MG63 (cell line): ENCODE data around the gene CHD5. TPM values are rescaled to one million over a fixed set of nuclear protein-coding genes. Genes with fewer than 3 reads are reported as not detected.

Experiments used
- DNase-seq: peaks from one replicate; pipeline ENCODE4 v3.0.0-alpha.2; 2020
- H3K27me3 ChIP-seq: fragments of 250-450 bp; sonication (Bioruptor Pico); 2 replicates; pipeline ENCODE4 v1.5.1; 2020; ENCODE audit warnings: mild to moderate bottlenecking, moderate library complexity
- H3K36me3 ChIP-seq: fragments of 250-450 bp; sonication (Bioruptor Pico); 2 replicates; pipeline ENCODE4 v1.5.1; 2020; ENCODE audit warnings: mild to moderate bottlenecking, moderate library complexity
- H3K4me3 ChIP-seq: fragments of 250-450 bp; sonication (Bioruptor Pico); 2 replicates; pipeline ENCODE4 v1.5.1; 2020; ENCODE audit warnings: mild to moderate bottlenecking, moderate library complexity
- H3K9me3 ChIP-seq: fragments of 250-450 bp; sonication (Bioruptor Pico); 2 replicates; pipeline ENCODE4 v1.5.1; 2020; ENCODE audit warnings: mild to moderate bottlenecking, moderate library complexity
- total RNA-seq: library from RNA; depleted of rRNA; stranded (reverse); fragments of >200 nt; shearing (Covaris generic); gene quantifications from 2 replicates; pipeline ENCODE4 v1.2.3, GENCODE V29; 2014; ENCODE audit warnings: low replicate concordance

CHD5 gene
- total RNA-seq, 1 experiment from 2014 or later, result 0.23 TPM

GRCh38 chr1:6150006-6150938 lies 29.8 kb downstream of the CHD5 start:
- H3K4me3 ChIP-seq, result no peak overlapping the region
- no peak for DNase-seq
- no peaks in the 10 kb centered on the region for H3K9me3 ChIP-seq
- no peaks in the 10 kb centered on the region for H3K27me3 ChIP-seq
- no peaks in the 10 kb centered on the region for H3K36me3 ChIP-seq

GRCh38 chr1:6149597-6149996 lies 30.5 kb downstream of the CHD5 start:
- H3K9me3 ChIP-seq, result no peaks in the 10 kb centered on the region
- no peaks in the 10 kb centered on the region for H3K27me3 ChIP-seq
- DNase-seq, result no peak
- H3K36me3 ChIP-seq, result no peaks in the 10 kb centered on the region
- H3K4me3 ChIP-seq, result no peak overlapping the region

GRCh38 chr1:6148497-6149241 lies 31.5 kb downstream of the CHD5 start:
- no peaks in the 10 kb centered on the region for H3K9me3 ChIP-seq
- H3K4me3 ChIP-seq, result no peak overlapping the region
- H3K36me3 ChIP-seq, result no peaks in the 10 kb centered on the region
- H3K27me3 ChIP-seq, result no peaks in the 10 kb centered on the region
- no peak for DNase-seq

- Histone ChIP-seq H3K27me3 (no peaks in the 10 kb centered on the region), H3K36me3 (no peaks in the 10 kb centered on the region), H3K4me3 (no peak overlapping the region), H3K9me3 (no peaks in the 10 kb centered on the region)
- no peak for DNase-seq
These were observed 34.2 kb downstream of the CHD5 start for GRCh38 chr1:6145864-6146410.

GRCh38 chr1:6145396-6145750 lies 34.7 kb downstream of the CHD5 start:
- no peak for DNase-seq
- no peaks in the 10 kb centered on the region for H3K36me3 ChIP-seq
- H3K4me3 ChIP-seq, result no peak overlapping the region
- H3K27me3 ChIP-seq, result no peaks in the 10 kb centered on the region
- no peaks in the 10 kb centered on the region for H3K9me3 ChIP-seq

GRCh38 chr1:6144647-6145395 lies 35.3 kb downstream of the CHD5 start:
- H3K9me3 ChIP-seq, result no peaks in the 10 kb centered on the region
- no peaks in the 10 kb centered on the region for H3K36me3 ChIP-seq
- H3K4me3 ChIP-seq, result no peak overlapping the region
- no peak for DNase-seq
- H3K27me3 ChIP-seq, result no peaks in the 10 kb centered on the region

- no peak for DNase-seq
- Histone ChIP-seq H3K36me3 (no peaks in the 10 kb centered on the region), H3K27me3 (no peaks in the 10 kb centered on the region), H3K9me3 (no peaks in the 10 kb centered on the region), H3K4me3 (no peak overlapping the region)
These were observed 35.9 kb downstream of the CHD5 start for GRCh38 chr1:6144175-6144574.

GRCh38 chr1:6143395-6143794 lies 36.7 kb downstream of the CHD5 start:
- H3K4me3 ChIP-seq, result no peak overlapping the region
- DNase-seq, result no peak
- H3K9me3 ChIP-seq, result no peaks in the 10 kb centered on the region
- no peaks in the 10 kb centered on the region for H3K36me3 ChIP-seq
- no peaks in the 10 kb centered on the region for H3K27me3 ChIP-seq

GRCh38 chr1:6142734-6143133 lies 37.4 kb downstream of the CHD5 start:
- no peaks in the 10 kb centered on the region for H3K9me3 ChIP-seq
- H3K27me3 ChIP-seq, result no peaks in the 10 kb centered on the region
- no peak for DNase-seq
- no peak overlapping the region for H3K4me3 ChIP-seq
- no peaks in the 10 kb centered on the region for H3K36me3 ChIP-seq

- no peak for DNase-seq
These were observed 38.0 kb downstream of the CHD5 start for GRCh38 chr1:6142036-6142621.

GRCh38 chr1:6141592-6141991 lies 38.5 kb downstream of the CHD5 start:
- no peak for DNase-seq
- Histone ChIP-seq H3K27me3 (no peaks in the 10 kb centered on the region), H3K9me3 (no peaks in the 10 kb centered on the region), H3K36me3 (no peaks in the 10 kb centered on the region), H3K4me3 (no peak overlapping the region)

More at GRCh38 chr1:6142036-6142621, 38.0 kb downstream of the CHD5 start:
- Histone ChIP-seq H3K4me3 (no peak overlapping the region), H3K36me3 (no peaks in the 10 kb centered on the region), H3K27me3 (no peaks in the 10 kb centered on the region), H3K9me3 (no peaks in the 10 kb centered on the region)

GRCh38 chr1:6140413-6140812 lies 39.7 kb downstream of the CHD5 start:
- DNase-seq, result no peak
- Histone ChIP-seq H3K9me3 (no peaks in the 10 kb centered on the region), H3K4me3 (no peak overlapping the region), H3K27me3 (no peaks in the 10 kb centered on the region), H3K36me3 (no peaks in the 10 kb centered on the region)

- H3K4me3 ChIP-seq, result no peak overlapping the region
- H3K36me3 ChIP-seq, result no peaks in the 10 kb centered on the region
- no peaks in the 10 kb centered on the region for H3K27me3 ChIP-seq
- no peak for DNase-seq
- H3K9me3 ChIP-seq, result no peaks in the 10 kb centered on the region
These were observed 42.4 kb downstream of the CHD5 start for GRCh38 chr1:6137758-6138157.

GRCh38 chr1:6136516-6137220 lies 43.5 kb downstream of the CHD5 start:
- Histone ChIP-seq H3K27me3 (no peaks in the 10 kb centered on the region), H3K36me3 (no peaks in the 10 kb centered on the region), H3K9me3 (peaks cover 3% of the 10 kb centered on the region; the same call in 1 of the 2 replicates), H3K4me3 (no peak overlapping the region)
- no peak for DNase-seq

GRCh38 chr1:6134741-6135510 lies 45.2 kb downstream of the CHD5 start:
- no peak for DNase-seq
- no peaks in the 10 kb centered on the region for H3K27me3 ChIP-seq
- H3K9me3 ChIP-seq, result peaks cover 3% of the 10 kb centered on the region; the same call in 1 of the 2 replicates
- H3K36me3 ChIP-seq, result no peaks in the 10 kb centered on the region
- H3K4me3 ChIP-seq, result no peak overlapping the region
